Dermis microvascular lymphatic vessel endothelial cell (primary cell): ENCODE data around the gene USP44. TPM values are rescaled to one million over a fixed set of nuclear protein-coding genes. Genes with fewer than 3 reads are reported as not detected.
A peak's percentile ranks its signal among the peaks of the same experiment; 100 is the strongest.

ENCODE experiments used
- DNase-seq, 2 donors: peaks; one replicate each; pipeline versions ENCODE4 v3.0.0 to v3.0.0-alpha.2; 2010; ENCODE audit warnings: low read depth in 2 of 2
- total RNA-seq: library from RNA; depleted of rRNA; stranded (reverse); fragments of >200 nt; gene quantifications from 2 replicates; pipeline ENCODE4 v1.2.1, GENCODE V29; 2014

USP44 gene
- total RNA-seq, 1 donor from 2014 or later: 3.1 TPM

GRCh38 chr12:95548539-95549391 is 2.5 kb downstream of the USP44 start:
- DNase-seq: peak in 1 of 2 donors; percentile 37

GRCh38 chr12:95548056-95548538 is 3.2 kb downstream of the USP44 start:
- DNase-seq: no peak

- no peak for DNase-seq
Measured at GRCh38 chr12:95547522-95548055, 3.7 kb downstream of the USP44 start.

GRCh38 chr12:95546491-95546813 is 4.8 kb downstream of the USP44 start:
- DNase-seq: no peak

- peak in 1 of 2 donors; percentile 50 for DNase-seq
Measured at GRCh38 chr12:95545731-95546490, 5.4 kb downstream of the USP44 start.

- DNase-seq: no peak
Measured at GRCh38 chr12:95545303-95545702, 6.0 kb downstream of the USP44 start.

- no peak for DNase-seq
Measured at GRCh38 chr12:95544756-95545155, 6.5 kb downstream of the USP44 start.

- DNase-seq: no peak
Measured at GRCh38 chr12:95543305-95543704, 8.0 kb downstream of the USP44 start.

- no peak for DNase-seq
Measured at GRCh38 chr12:95541436-95541835, 9.8 kb downstream of the USP44 start.

- DNase-seq: no peak
Measured at GRCh38 chr12:95538656-95539055, 12.6 kb downstream of the USP44 start.

GRCh38 chr12:95538006-95538405 is 13.3 kb downstream of the USP44 start:
- DNase-seq: no peak

- no peak for DNase-seq
Measured at GRCh38 chr12:95533985-95534384, 17.3 kb downstream of the USP44 start.

GRCh38 chr12:95532851-95533250 is 18.4 kb downstream of the USP44 start:
- DNase-seq: no peak

GRCh38 chr12:95529693-95530225 is 21.5 kb downstream of the USP44 start:
- no peak for DNase-seq

GRCh38 chr12:95528431-95528830 is 22.8 kb downstream of the USP44 start:
- DNase-seq: no peak

GRCh38 chr12:95522692-95523091 is 28.6 kb downstream of the USP44 start:
- no peak for DNase-seq

GRCh38 chr12:95520816-95521215 is 30.5 kb downstream of the USP44 start:
- no peak for DNase-seq

- no peak for DNase-seq
Measured at GRCh38 chr12:95518944-95519343, 32.3 kb downstream of the USP44 start.

- no peak for DNase-seq
Measured at GRCh38 chr12:95517246-95517645, 34.0 kb downstream of the USP44 start.

GRCh38 chr12:95516757-95517156 is 34.5 kb downstream of the USP44 start:
- DNase-seq: no peak

GRCh38 chr12:95515197-95515596 is 36.1 kb downstream of the USP44 start:
- no peak for DNase-seq

GRCh38 chr12:95513599-95513998 is 37.7 kb downstream of the USP44 start:
- no peak for DNase-seq
